ENCODE results near the gene OTX2. TPM values are rescaled to one million over a fixed set of nuclear protein-coding genes. Genes with fewer than 3 reads are reported as not detected.

Gene OTX2
- total RNA-seq, 4 donors from 2014 or later = not detected

DNA sequence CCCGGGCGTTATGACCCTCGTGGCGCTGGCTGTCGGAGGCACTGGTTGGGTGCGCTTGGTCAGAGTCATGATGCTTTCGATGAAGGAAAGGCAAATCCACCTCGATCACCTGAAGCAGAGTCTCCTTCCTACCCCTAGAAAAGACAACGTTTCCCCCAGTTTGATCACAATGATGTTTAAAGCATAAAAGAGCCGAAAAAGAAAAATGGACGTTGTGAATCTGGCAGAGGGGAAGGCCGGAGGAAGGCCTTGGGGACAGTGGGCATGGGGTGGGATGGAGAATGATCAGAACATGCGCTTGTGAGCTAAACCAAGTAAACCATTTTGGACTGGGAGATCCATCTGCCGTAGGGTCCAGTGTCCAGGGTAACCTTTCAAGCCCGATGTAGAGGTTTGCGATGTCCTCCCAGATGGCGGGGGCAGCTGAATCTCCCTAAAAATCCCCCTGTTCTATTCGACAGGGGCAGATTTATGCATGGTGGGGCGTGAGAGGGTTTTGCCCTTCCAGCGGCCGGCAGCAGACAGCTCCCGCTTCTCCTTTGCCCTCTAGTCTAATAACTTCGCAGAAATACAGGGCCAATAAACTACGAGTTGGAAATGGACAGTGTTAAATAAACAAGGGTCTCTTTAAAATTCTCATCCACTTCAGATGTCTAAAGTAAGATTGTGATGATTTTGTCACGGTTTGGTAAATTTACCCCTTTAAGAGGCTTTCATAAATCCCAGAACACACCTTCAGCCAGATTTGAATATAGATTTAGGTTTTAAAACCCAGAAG lies 2.3 kb upstream of the OTX2 start:
- Histone ChIP-seq H3K36me3 (no peaks in the 10 kb centered on the region), H3K9me3 (peaks cover 0 to 5% (median 0%) of the 10 kb centered on the region in 3 donors), H3K4me1 (peaks cover 0 to 23% (median 6%) of the 10 kb centered on the region in 3 donors), H3K4me3 (no peak overlapping the region), H3K27ac (no peak overlapping the region), H3K27me3 (peaks cover 26 to 100% (median 59%) of the 10 kb centered on the region in 4 donors)
- TF ChIP-seq, protein P1, sequence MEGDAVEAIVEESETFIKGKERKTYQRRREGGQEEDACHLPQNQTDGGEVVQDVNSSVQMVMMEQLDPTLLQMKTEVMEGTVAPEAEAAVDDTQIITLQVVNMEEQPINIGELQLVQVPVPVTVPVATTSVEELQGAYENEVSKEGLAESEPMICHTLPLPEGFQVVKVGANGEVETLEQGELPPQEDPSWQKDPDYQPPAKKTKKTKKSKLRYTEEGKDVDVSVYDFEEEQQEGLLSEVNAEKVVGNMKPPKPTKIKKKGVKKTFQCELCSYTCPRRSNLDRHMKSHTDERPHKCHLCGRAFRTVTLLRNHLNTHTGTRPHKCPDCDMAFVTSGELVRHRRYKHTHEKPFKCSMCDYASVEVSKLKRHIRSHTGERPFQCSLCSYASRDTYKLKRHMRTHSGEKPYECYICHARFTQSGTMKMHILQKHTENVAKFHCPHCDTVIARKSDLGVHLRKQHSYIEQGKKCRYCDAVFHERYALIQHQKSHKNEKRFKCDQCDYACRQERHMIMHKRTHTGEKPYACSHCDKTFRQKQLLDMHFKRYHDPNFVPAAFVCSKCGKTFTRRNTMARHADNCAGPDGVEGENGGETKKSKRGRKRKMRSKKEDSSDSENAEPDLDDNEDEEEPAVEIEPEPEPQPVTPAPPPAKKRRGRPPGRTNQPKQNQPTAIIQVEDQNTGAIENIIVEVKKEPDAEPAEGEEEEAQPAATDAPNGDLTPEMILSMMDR (IDR thresholded peaks at IDR 0.05) = no peak
- no peak for TF ChIP-seq POLR2A (IDR thresholded peaks at IDR 0.05)
- no peak for DNase-seq
- 9 to 23% methylated on average over 20 to 23 of the region's 25 CpGs for WGBS, 2 donors
- intact Hi-C loops (cut with DNase I) = no loop called here

DNA sequence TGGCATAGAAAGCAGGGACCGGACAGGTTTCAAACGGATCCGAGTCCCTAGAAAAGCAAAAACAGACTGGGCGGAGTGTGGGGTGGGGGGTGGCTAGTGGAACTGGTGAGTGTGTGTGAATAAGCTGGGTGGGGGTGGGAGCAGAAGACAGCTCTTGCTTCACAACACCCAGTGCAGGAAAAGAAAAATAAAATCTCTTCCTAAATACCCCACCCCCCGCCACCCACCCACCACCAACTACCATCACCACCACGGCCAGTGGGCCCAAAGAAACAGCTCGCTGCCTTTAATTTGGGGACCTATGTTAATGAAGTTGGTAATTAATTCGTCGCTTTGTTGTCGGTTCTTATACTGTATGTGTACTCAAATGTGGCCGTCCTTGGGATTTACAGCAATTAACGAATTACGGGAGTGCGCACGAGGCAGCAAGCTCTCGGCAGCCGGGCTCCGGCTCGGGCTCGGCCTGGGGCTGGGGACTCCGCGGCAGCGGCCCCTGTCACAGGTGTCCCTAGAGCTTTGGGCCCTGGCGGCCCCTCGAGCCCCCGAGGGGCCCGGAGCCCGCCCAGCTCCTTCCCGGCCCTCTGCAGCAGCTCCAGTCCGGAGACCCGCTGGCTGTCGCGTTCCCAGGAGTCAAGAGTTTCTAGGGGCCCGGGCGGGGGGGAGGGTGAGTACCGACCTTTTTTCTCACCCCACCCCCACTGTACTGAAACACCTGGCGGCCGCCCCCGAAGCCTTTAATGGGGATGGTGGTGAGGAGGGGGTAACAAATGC lies 1.5 kb upstream of the OTX2 start:
- 11 to 26% methylated on average over 10 to 17 of the region's 39 CpGs for WGBS, 2 donors
- Histone ChIP-seq H3K27me3 (peaks cover 26 to 100% (median 57%) of the 10 kb centered on the region in 4 donors), H3K9me3 (peaks cover 0 to 5% (median 0%) of the 10 kb centered on the region in 3 donors), H3K4me1 (peaks cover 0 to 24% (median 6%) of the 10 kb centered on the region in 3 donors), H3K27ac (no peak overlapping the region), H3K4me3 (no peak overlapping the region), H3K36me3 (no peaks in the 10 kb centered on the region)
- TF ChIP-seq, protein P1 (IDR thresholded peaks at IDR 0.05) = no peak
- TF ChIP-seq POLR2A (IDR thresholded peaks at IDR 0.05) = no peak
- intact Hi-C loops (cut with DNase I) = no loop called here
- no peak for DNase-seq

DNA sequence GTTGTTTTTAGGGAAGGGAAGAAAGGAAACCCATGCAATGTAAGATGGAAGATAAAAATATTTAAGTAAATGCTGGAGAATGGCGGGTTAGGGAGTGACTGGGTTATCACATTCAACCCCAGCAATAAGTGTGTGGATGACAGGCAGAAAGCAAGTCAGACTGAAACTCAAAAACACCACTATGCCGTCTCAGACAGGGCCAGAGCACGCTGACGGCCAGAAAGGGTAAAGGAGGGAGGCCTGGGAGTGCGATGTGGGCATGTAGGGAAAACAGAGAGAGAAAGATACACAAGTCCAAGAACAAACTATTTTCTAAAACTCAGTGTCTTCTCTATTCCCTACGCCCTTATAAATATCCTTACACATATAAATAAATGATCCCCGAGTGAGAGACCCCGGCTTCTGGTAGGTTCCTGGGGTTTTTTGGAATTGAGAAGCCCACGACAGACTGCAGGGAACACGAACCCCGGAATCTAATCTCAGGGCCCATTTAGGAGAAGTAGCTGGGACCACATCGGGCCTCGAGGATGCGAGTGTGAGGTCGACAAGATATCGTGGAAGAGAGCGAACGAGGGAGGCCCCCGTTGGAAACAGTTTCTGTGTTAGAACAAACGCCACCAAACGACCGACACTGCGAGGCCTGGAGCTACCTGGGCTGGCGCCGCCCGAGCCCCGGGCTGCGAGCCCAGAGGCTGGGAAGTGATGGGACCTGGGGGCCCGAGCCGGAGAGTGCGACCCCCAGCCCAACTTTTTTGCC lies 735 bp upstream of the OTX2 start:
- Histone ChIP-seq H3K9me3 (peaks cover 0 to 5% (median 0%) of the 10 kb centered on the region in 3 donors), H3K36me3 (no peaks in the 10 kb centered on the region), H3K27ac (no peak overlapping the region), H3K4me3 (no peak overlapping the region), H3K27me3 (peaks cover 32 to 100% (median 57%) of the 10 kb centered on the region in 4 donors), H3K4me1 (peaks cover 0 to 24% (median 6%) of the 10 kb centered on the region in 3 donors)
- WGBS, 2 donors = 11 to 15% methylated on average over 11 to 26 of the region's 31 CpGs
- no peak for TF ChIP-seq POLR2A (IDR thresholded peaks at IDR 0.05)
- TF ChIP-seq, protein P1 (IDR thresholded peaks at IDR 0.05) = no peak
- intact Hi-C loops (cut with DNase I) = no loop called here
- DNase-seq = no peak

DNA sequence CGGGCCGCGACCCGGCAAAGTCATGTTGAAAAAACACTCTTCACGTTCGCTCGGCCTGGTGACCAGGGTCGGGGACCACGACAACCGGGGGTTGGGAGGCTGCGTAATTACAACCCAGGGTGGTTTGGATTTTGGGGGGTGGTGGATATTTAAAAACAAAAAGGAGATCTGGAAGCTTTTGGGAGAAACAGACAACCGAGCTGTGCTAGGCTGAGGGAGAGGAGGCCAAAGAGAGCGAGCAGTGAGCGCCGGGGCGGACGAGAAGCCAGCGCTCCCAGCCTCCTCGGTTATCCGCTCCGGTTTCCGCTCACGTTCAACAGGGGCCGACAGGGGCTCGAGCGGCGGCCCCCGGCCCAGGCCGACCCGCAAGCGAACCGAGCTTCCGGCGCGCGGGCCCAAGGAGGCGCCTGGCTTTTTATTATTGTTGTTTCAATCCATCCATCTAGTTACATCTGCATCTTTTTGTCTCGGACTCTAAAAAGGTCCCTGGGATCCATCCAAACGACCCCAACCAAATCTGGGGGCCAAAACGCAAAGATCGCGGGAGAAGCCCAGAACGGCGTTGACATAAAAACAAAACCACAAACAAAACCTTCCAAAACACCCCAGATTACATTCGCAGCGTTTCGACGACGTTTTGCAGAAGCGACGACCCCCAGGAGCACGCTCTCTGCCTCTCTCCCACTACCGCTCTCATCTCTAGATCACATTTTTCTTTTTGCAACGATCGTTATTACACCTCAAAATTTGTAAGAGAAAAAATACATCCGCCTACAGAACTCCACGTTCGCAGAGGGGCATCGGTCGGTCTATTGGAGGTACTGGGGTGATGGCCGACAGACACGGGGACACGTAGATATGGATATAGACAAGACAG lies 771 bp downstream of the OTX2 start:
- H3K4me3 ChIP-seq = peak overlapping the region in 1 of 4 donors; percentile 22
- 18 to 26% methylated on average over 58 to 61 of the region's 63 CpGs for WGBS, 2 donors
- DNase-seq = no peak
- H3K36me3 ChIP-seq = no peaks in the 10 kb centered on the region
- peaks cover 0 to 5% (median 0%) of the 10 kb centered on the region in 3 donors for H3K9me3 ChIP-seq
- TF ChIP-seq, protein P1 (IDR thresholded peaks at IDR 0.05) = no peak
- no peak for TF ChIP-seq POLR2A (IDR thresholded peaks at IDR 0.05)
- peaks cover 35 to 100% (median 64%) of the 10 kb centered on the region in 4 donors for H3K27me3 ChIP-seq
- H3K27ac ChIP-seq = no peak overlapping the region
- intact Hi-C loops (cut with DNase I) = no loop called here
- peaks cover 0 to 24% (median 6%) of the 10 kb centered on the region in 3 donors for H3K4me1 ChIP-seq

Data from esophagus squamous epithelium (tissue), 5 donors.